ENCODE results near the gene RSRC1. TPM values are rescaled to one million over a fixed set of nuclear protein-coding genes. Genes with fewer than 3 reads are reported as not detected.
A peak's percentile ranks its signal among the peaks of the same experiment; 100 is the strongest.

Gene RSRC1
- total and polyA plus RNA-seq, 2 of the 13 experiments (the other 11 are each of a cell fraction or from before 2014, with no cell fraction given) = 4.9 to 63.0 TPM

GRCh38 chr3:158097593-158098308 is 12.1 kb upstream of the RSRC1 start (continued):
- TF ChIP-seq RERE (CRISPR knock-in tag; IDR thresholded peaks at IDR 0.05; ENCODE audit: low read depth) (no peak), PLSCR1 (CRISPR knock-in tag; IDR thresholded peaks at IDR 0.05; ENCODE audit: borderline replicate concordance) (no peak), PATZ1 (CRISPR knock-in tag; IDR thresholded peaks at IDR 0.05) (0 out of 2 replicates have a peak, but pooled peaks have one; percentile 12), SKIL (CRISPR knock-in tag; IDR thresholded peaks at IDR 0.05; ENCODE audit: borderline replicate concordance) (no peak), DBP (CRISPR knock-in tag; IDR thresholded peaks at IDR 0.05; ENCODE audit: not compliant biosample characterization) (peak; percentile 91), E2F1 (CRISPR knock-in tag; IDR thresholded peaks at IDR 0.05) (peak; percentile 43; the same call in 1 of the 2 replicates), RFX3 (CRISPR knock-in tag; IDR thresholded peaks at IDR 0.05) (no peak), CBFB (CRISPR knock-in tag; IDR thresholded peaks at IDR 0.05) (peak; percentile 75), ZBTB49 (CRISPR knock-in tag; IDR thresholded peaks at IDR 0.05; ENCODE audit: borderline replicate concordance) (peak; percentile 91; the same call in 1 of the 2 replicates), ZNF331 (CRISPR knock-in tag; IDR thresholded peaks at IDR 0.05) (peak; percentile 92), ZKSCAN5 (CRISPR knock-in tag; IDR thresholded peaks at IDR 0.05) (0 out of 2 replicates have a peak, but pooled peaks have one; percentile 73)

Measured in HepG2 (cell line).